IMR-90 (cell line): ENCODE data around the gene KRT6B. TPM values are rescaled to one million over a fixed set of nuclear protein-coding genes. Genes with fewer than 3 reads are reported as not detected.

Experiments
- ATAC-seq: fragments of 200-7000 bp; cut with Tn5 transposase; 2 replicates; pipeline ENCODE4 v1.9.1; 2020; ENCODE audit warnings: low read depth, mild to moderate bottlenecking, moderate library complexity
- BruUV-seq: library from RNA; stranded (reverse); fragments of 400-500 nt; replicated peaks from 2 replicates; lab custom pipeline; 2021; lab: Mats Ljungman, UMichigan
- CTCF ChIA-PET: fragments of 300-600 bp; formaldehyde crosslinking; extraction: SDS; loops from one replicate; lab custom pipeline; 2021; ENCODE audit warnings: antibody characterized with exemption; lab: Yijun Ruan, JAX
- POLR2A ChIA-PET: fragments of 300-600 bp; sonication (Branson Sonifier 250); formaldehyde crosslinking; loops from one replicate; lab custom pipeline; 2022; ENCODE audit warnings: antibody characterized with exemption; ENCODE audit not compliant: unreplicated experiment; lab: Charles Lee
- DNase-seq: peaks from one replicate; pipeline ENCODE4 v3.0.0; 2013
- H2AFZ ChIP-seq: replicated peaks from 2 replicates; pipeline ENCODE3; 2013; ENCODE audit warnings: low read length, mild to moderate bottlenecking; ENCODE audit not compliant: poor library complexity
- H2AK5ac ChIP-seq: 2 replicates; pipeline ENCODE4 v1.6.1; 2013; ENCODE audit warnings: low read depth, low read length, inconsistent platforms
- H2AK9ac ChIP-seq: replicated peaks from 2 replicates; pipeline ENCODE3; 2013; ENCODE audit warnings: mild to moderate bottlenecking, low read depth, low read length, moderate library complexity; ENCODE audit not compliant: poor library complexity
- H2BK120ac ChIP-seq: 2 replicates; pipeline ENCODE4 v1.6.1; 2013; ENCODE audit warnings: low read depth, low read length, inconsistent platforms
- H2BK15ac ChIP-seq: 3 replicates; pipeline ENCODE4 v1.6.1; 2013; ENCODE audit warnings: low read depth, low read length, inconsistent platforms
- H2BK20ac ChIP-seq: 2 replicates; pipeline ENCODE4 v1.6.1; 2013; ENCODE audit warnings: low read depth, mild to moderate bottlenecking, inconsistent platforms, low read length, moderate library complexity
- H2BK5ac ChIP-seq: 2 replicates; pipeline ENCODE4 v1.6.1; 2013; ENCODE audit warnings: mild to moderate bottlenecking, low read depth, low read length, inconsistent platforms; ENCODE audit not compliant: poor library complexity, severe bottlenecking
- H3K14ac ChIP-seq: replicated peaks from 2 replicates; pipeline ENCODE4 v1.6.1; 2013; ENCODE audit warnings: low read depth, low read length, inconsistent platforms
- H3K18ac ChIP-seq: 2 replicates; pipeline ENCODE4 v1.6.1; 2013; ENCODE audit warnings: low read depth, low read length, control low read depth
- H3K23ac ChIP-seq: 2 replicates; pipeline ENCODE4 v1.6.1; 2013; ENCODE audit warnings: low read depth, low read length, inconsistent platforms
- H3K27ac ChIP-seq: 2 replicates; pipeline ENCODE4 v1.5.1; 2013; ENCODE audit warnings: mild to moderate bottlenecking, control low read depth, low read length; ENCODE audit not compliant: insufficient read depth
- H3K27me3 ChIP-seq: 2 replicates; pipeline ENCODE4 v1.6.1; 2013; ENCODE audit warnings: low read length; ENCODE audit not compliant: control insufficient read depth, insufficient read depth
- H3K36me3 ChIP-seq: 2 replicates; pipeline ENCODE4 v1.6.1; 2013; ENCODE audit warnings: low read length, mixed read lengths; ENCODE audit not compliant: control insufficient read depth, insufficient read depth
- H3K4ac ChIP-seq: 2 replicates; pipeline ENCODE4 v1.6.1; 2013; ENCODE audit warnings: low read depth, low read length, inconsistent platforms
- H3K4me1 ChIP-seq: 2 replicates; pipeline ENCODE4 v1.6.1; 2013; ENCODE audit warnings: low read length, mixed read lengths; ENCODE audit not compliant: control insufficient read depth, insufficient read depth
- H3K4me2 ChIP-seq: 2 replicates; pipeline ENCODE4 v1.6.1; 2013; ENCODE audit warnings: low read depth, mild to moderate bottlenecking, control low read depth, low read length, moderate library complexity
- H3K4me3 ChIP-seq: 2 replicates; pipeline ENCODE4 v1.5.1; 2013; ENCODE audit warnings: low read depth, mild to moderate bottlenecking, control low read depth, low read length, moderate library complexity; ENCODE audit not compliant: insufficient read depth
- H3K56ac ChIP-seq: 2 replicates; pipeline ENCODE4 v1.6.1; 2013; ENCODE audit warnings: low read length, inconsistent platforms; ENCODE audit not compliant: insufficient read depth; ENCODE audit errors: extremely low read depth
- H3K79me1 ChIP-seq, 2 experiments: 2 replicates each; pipeline ENCODE4 v1.6.1; 2013; ENCODE audit warnings: low read length in 2 of 2, inconsistent platforms in 1 of 2, low read depth in 1 of 2
- H3K9ac ChIP-seq: 2 replicates; pipeline ENCODE4 v1.6.1; 2013; ENCODE audit warnings: low read depth, low read length, control low read depth
- H3K9me1 ChIP-seq: 2 replicates; pipeline ENCODE4 v1.6.1; 2013; ENCODE audit warnings: low read length, inconsistent platforms; ENCODE audit not compliant: insufficient read depth
- H3K9me3 ChIP-seq: 2 replicates; pipeline ENCODE4 v1.6.1; 2013; ENCODE audit warnings: low read length; ENCODE audit not compliant: control insufficient read depth, insufficient read depth
- H4K20me1 ChIP-seq: 2 replicates; pipeline ENCODE4 v1.6.1; 2013; ENCODE audit warnings: low read length, inconsistent platforms; ENCODE audit not compliant: insufficient read depth
- H4K5ac ChIP-seq: 2 replicates; pipeline ENCODE4 v1.6.1; 2013; ENCODE audit warnings: mild to moderate bottlenecking, low read depth, low read length, control low read depth
- H4K8ac ChIP-seq, 2 experiments: 2 replicates each; pipeline ENCODE4 v1.6.1; 2013; ENCODE audit warnings: low read depth in 2 of 2, low read length in 2 of 2, control low read depth in 1 of 2, inconsistent platforms in 1 of 2
- H4K91ac ChIP-seq: 2 replicates; pipeline ENCODE4 v1.6.1; 2013; ENCODE audit warnings: low read depth, low read length, inconsistent platforms; ENCODE audit not compliant: insufficient read depth
- CHD1 ChIP-seq: IDR thresholded peaks from 2 replicates; pipeline ENCODE4 v1.6.1; 2012; ENCODE audit warnings: low read depth, low read length, improper control_type of control experiment
- MXI1 ChIP-seq: IDR thresholded peaks from 2 replicates; pipeline ENCODE4 v1.6.1; 2012; ENCODE audit warnings: low read depth, mild to moderate bottlenecking, low read length, moderate library complexity, borderline replicate concordance
- WGBS, 2 experiments: methylation state at CpG; one replicate each; pipeline versions ENCODE4 v1.1.5 to v1.1.7; 2013; ENCODE audit warnings: missing lambda C conversion rate in 2 of 2; ENCODE audit not compliant: insufficient read length in 1 of 2; ENCODE audit errors: extremely low coverage in 2 of 2; 5-methylcytosine and 5-hydroxymethylcytosine counted together
- dilution Hi-C: fragments of 300-500 bp; cut with HindIII; formaldehyde crosslinking; loops from one replicate; pipeline ENCODE4 v1.14.3; 2018; ENCODE audit warnings: low sequenced_read_pairs; ENCODE audit not compliant: unreplicated experiment
- in situ Hi-C: fragments of 300-500 bp; cut with MboI; formaldehyde crosslinking; loops from 3 replicates; pipeline ENCODE4 v1.14.3; 2019; ENCODE audit warnings: low sequenced_read_pairs, inconsistent platforms, mixed read lengths
- intact Hi-C: fragments of 100-400 bp; cut with micrococcal nuclease; formaldehyde crosslinking; loops from 2 replicates; pipeline ENCODE4 v1.10.0; 2022
- polyA plus RNA-seq, 3 experiments: library from polyadenylated mRNA; depleted of rRNA; stranded (reverse); fragments of >200 nt; gene quantifications; 2 replicates each; pipeline ENCODE4 v1.2.3, GENCODE V29; 2012; ENCODE audit warnings: low replicate concordance in 1 of 3
- total RNA-seq: library from RNA; depleted of rRNA; stranded (reverse); fragments of >200 nt; gene quantifications from 2 replicates; pipeline ENCODE4 v1.2.3, GENCODE V29; 2012
- TF ChIP-seq, protein P1 (sequence below): fragments of 150-350 bp; IDR thresholded peaks from 2 replicates; pipeline ENCODE4 v1.6.1; 2017; ENCODE audit warnings: mild to moderate bottlenecking, antibody characterized with exemption, low read length, low read depth
- TF ChIP-seq, protein P2 (sequence below): fragments of 150-350 bp; IDR thresholded peaks from 2 replicates; pipeline ENCODE4 v1.6.1; 2016; ENCODE audit warnings: low read depth, mild to moderate bottlenecking, low read length, moderate library complexity, borderline replicate concordance

KRT6B gene
- total and polyA plus RNA-seq, 2 of the 4 experiments (the other 2 are of a cell fraction) = not detected

DNA sequence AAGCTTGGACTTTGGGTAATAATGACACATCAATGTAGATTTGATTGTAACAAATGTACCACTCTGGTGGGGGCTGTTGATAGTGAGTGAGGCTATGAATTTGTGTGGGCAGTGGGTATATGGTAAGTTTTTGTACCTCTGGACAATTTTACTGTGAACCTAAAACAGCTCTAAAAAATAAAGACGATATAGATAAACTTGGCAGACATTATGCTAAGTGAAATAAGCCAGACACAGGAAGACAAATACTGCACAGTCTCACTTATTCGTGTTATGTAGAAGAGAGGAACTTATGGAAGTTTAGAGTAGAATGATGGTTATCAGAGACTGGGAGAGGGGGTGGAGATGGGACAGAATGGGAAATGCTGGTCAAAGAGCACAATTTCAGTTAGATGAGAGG, 13.0 kb upstream of the KRT6B start:
- Histone ChIP-seq H4K91ac (no peak overlapping the region), H2BK15ac (no peak overlapping the region), H3K9me1 (no peaks in the 10 kb centered on the region), H4K20me1 (no peaks in the 10 kb centered on the region), H4K8ac (no peak overlapping the region), H3K4me1 (no peaks in the 10 kb centered on the region), H2BK20ac (no peak overlapping the region), H2AK9ac (no peak overlapping the region), H2AK5ac (no peak overlapping the region), H3K27ac (no peak overlapping the region), H3K23ac (no peak overlapping the region), H3K27me3 (peaks cover 7% of the 10 kb centered on the region; the same call in 1 of the 2 replicates), H3K56ac (no peak overlapping the region), H4K5ac (no peak overlapping the region), H3K36me3 (no peaks in the 10 kb centered on the region), H2BK120ac (no peak overlapping the region), H3K9ac (no peak overlapping the region), H2AFZ (no peak overlapping the region), H3K9me3 (no peaks in the 10 kb centered on the region), H3K4me3 (no peak overlapping the region), H3K4ac (no peak overlapping the region), H3K14ac (no peak overlapping the region), H3K18ac (no peak overlapping the region), H3K79me1 (no peaks in the 10 kb centered on the region), H2BK5ac (no peak overlapping the region), H3K4me2 (no peak overlapping the region)
- ChIA-PET POLR2A (no interaction called here), CTCF (no interaction called here)
- in situ Hi-C loops = no loop called here
- intact Hi-C loops = no loop called here
- no peak for DNase-seq
- no peak for ATAC-seq
- dilution Hi-C loops = no loop called here
- BruUV-seq = no TSS peak
- no CpG with 5 or more reads among the region's 2 CpGs for WGBS, 2 experiments
- TF ChIP-seq, protein P1, sequence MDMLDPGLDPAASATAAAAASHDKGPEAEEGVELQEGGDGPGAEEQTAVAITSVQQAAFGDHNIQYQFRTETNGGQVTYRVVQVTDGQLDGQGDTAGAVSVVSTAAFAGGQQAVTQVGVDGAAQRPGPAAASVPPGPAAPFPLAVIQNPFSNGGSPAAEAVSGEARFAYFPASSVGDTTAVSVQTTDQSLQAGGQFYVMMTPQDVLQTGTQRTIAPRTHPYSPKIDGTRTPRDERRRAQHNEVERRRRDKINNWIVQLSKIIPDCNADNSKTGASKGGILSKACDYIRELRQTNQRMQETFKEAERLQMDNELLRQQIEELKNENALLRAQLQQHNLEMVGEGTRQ = no peak
- no peak for TF ChIP-seq CHD1
- TF ChIP-seq MXI1 = no peak
- TF ChIP-seq, protein P2, sequence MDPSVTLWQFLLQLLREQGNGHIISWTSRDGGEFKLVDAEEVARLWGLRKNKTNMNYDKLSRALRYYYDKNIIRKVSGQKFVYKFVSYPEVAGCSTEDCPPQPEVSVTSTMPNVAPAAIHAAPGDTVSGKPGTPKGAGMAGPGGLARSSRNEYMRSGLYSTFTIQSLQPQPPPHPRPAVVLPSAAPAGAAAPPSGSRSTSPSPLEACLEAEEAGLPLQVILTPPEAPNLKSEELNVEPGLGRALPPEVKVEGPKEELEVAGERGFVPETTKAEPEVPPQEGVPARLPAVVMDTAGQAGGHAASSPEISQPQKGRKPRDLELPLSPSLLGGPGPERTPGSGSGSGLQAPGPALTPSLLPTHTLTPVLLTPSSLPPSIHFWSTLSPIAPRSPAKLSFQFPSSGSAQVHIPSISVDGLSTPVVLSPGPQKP = no peak
